Stomach (tissue), 4 donors: Measurements from ENCODE around the gene DCAF8L1.

Experiments
- POLR2AphosphoS5 ChIP-seq, 3 donors: sonication (generic); formaldehyde crosslinking; IDR thresholded peaks; one replicate each; pipeline ENCODE4 v1.6.1; 2016; ENCODE audit warnings: antibody characterized with exemption in 3 of 3
- TF ChIP-seq, protein P1 (sequence below), 7 experiments: fragments of 450-650 bp in 4 of 7; fragments of 200-600 bp in 3 of 7; sonication (generic) in 3 of 7; IDR thresholded peaks; one replicate each; pipeline ENCODE4 v1.5.1; 2016 to 2019; ENCODE audit warnings: antibody characterized with exemption in 7 of 7, control low read depth in 2 of 7, mild to moderate bottlenecking in 1 of 7

DNA sequence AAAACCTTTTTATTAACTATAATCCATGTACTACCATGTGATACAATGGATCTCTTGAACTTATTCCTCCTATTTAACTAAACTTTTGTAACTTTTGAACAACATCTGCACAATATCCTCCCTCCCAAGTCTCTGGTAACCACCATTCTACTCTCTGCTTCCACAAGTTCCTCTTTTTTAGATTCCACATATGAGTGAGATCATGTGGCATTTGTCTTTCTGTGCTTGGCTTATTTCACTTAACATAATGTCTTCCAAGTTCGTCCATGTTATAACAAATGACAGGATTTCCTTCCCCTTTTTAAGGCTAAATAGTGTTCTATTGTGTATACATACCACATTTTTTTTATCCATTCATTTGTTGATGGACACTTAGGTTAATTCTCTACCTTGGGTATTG lies 28.1 kb downstream of the DCAF8L1 start:
- TF ChIP-seq, protein P1, sequence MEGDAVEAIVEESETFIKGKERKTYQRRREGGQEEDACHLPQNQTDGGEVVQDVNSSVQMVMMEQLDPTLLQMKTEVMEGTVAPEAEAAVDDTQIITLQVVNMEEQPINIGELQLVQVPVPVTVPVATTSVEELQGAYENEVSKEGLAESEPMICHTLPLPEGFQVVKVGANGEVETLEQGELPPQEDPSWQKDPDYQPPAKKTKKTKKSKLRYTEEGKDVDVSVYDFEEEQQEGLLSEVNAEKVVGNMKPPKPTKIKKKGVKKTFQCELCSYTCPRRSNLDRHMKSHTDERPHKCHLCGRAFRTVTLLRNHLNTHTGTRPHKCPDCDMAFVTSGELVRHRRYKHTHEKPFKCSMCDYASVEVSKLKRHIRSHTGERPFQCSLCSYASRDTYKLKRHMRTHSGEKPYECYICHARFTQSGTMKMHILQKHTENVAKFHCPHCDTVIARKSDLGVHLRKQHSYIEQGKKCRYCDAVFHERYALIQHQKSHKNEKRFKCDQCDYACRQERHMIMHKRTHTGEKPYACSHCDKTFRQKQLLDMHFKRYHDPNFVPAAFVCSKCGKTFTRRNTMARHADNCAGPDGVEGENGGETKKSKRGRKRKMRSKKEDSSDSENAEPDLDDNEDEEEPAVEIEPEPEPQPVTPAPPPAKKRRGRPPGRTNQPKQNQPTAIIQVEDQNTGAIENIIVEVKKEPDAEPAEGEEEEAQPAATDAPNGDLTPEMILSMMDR (IDR thresholded peaks at IDR 0.05): no peak
- no peak for TF ChIP-seq POLR2AphosphoS5 (IDR thresholded peaks at IDR 0.05)
